Thyroid gland (tissue), 4 donors: Measurements from ENCODE around the gene UTS2R.

Experiments
- POLR2A ChIP-seq, 2 donors: fragments of 450-650 bp; IDR thresholded peaks; one replicate each; pipeline ENCODE4 v1.6.1; 2017; ENCODE audit warnings: antibody characterized with exemption in 2 of 2, mild to moderate bottlenecking in 2 of 2, moderate library complexity in 1 of 2
- TF ChIP-seq, protein P1 (sequence below), 6 experiments: fragments of 200-600 bp in 3 of 6; fragments of 450-650 bp in 3 of 6; sonication (generic) in 3 of 6; IDR thresholded peaks; one replicate each; pipeline ENCODE4 v1.5.1; 2016 to 2019; ENCODE audit warnings: antibody characterized with exemption in 6 of 6, mild to moderate bottlenecking in 2 of 6, inconsistent platforms in 1 of 6, moderate library complexity in 1 of 6

GRCh38 chr17:82392941-82393340, 21.4 kb downstream of the UTS2R start:
- TF ChIP-seq, protein P1, sequence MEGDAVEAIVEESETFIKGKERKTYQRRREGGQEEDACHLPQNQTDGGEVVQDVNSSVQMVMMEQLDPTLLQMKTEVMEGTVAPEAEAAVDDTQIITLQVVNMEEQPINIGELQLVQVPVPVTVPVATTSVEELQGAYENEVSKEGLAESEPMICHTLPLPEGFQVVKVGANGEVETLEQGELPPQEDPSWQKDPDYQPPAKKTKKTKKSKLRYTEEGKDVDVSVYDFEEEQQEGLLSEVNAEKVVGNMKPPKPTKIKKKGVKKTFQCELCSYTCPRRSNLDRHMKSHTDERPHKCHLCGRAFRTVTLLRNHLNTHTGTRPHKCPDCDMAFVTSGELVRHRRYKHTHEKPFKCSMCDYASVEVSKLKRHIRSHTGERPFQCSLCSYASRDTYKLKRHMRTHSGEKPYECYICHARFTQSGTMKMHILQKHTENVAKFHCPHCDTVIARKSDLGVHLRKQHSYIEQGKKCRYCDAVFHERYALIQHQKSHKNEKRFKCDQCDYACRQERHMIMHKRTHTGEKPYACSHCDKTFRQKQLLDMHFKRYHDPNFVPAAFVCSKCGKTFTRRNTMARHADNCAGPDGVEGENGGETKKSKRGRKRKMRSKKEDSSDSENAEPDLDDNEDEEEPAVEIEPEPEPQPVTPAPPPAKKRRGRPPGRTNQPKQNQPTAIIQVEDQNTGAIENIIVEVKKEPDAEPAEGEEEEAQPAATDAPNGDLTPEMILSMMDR (IDR thresholded peaks at IDR 0.05) = no peak
- TF ChIP-seq POLR2A (IDR thresholded peaks at IDR 0.05) = no peak
